Globus pallidus (tissue), 1 donor: ENCODE measurements around the gene VPS25.
A peak's percentile ranks its signal among the peaks of the same experiment; 100 is the strongest.
"Not testable (repeated sequence)": the region's sequence is repeated elsewhere in the genome, so short reads cannot be mapped to it uniquely, and the experiment has no call there.

ENCODE experiments used
- DNase-seq: peaks from one replicate; pipeline ENCODE4 v3.0.0-alpha.2; 2015; ENCODE audit warnings: low spot score

The VPS25 gene

DNA sequence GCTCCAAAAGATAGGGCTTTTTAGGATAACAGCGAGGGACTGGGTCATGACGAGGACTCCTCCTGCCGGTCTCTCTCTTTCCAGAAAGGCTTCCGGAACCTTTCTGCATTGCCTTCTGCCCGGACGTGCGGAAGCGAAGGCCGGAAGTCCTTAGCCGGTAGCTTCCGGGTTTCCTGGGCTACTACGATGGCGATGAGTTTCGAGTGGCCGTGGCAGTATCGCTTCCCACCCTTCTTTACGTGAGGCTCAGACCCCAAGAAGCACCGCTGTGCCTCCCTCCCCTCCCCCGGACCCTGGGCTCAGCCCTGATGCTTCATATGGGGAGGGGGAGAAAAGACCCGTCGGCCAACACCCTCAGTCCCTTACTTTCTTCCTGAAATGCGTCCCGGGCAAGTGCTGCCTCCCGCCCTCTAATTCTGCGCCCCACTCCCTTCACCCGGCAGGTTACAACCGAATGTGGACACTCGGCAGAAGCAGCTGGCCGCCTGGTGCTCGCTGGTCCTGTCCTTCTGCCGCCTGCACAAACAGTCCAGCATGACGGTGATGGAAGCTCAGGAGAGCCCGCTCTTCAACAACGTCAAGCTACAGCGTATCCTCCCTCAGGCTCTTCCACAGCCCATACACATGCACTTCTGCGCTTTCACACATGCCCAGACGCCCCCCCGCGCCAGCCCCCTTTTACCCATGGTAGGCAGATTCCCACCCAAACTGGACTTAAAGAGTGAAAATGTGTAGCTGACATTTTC, at the start of gene VPS25:
Gene VPS25, plus strand, starts transcription at position 160 of the 746 bp plus-strand sequence. Its CDS starts 27 bp downstream, at position 187.
- peak; percentile 83 for DNase-seq

- DNase-seq: no peak
Observed at GRCh38 chr17:42723636-42724035, 49.6 kb upstream of the VPS25 start.

GRCh38 chr17:42725143-42725542, 48.1 kb upstream of the VPS25 start:
- no peak for DNase-seq

DNA sequence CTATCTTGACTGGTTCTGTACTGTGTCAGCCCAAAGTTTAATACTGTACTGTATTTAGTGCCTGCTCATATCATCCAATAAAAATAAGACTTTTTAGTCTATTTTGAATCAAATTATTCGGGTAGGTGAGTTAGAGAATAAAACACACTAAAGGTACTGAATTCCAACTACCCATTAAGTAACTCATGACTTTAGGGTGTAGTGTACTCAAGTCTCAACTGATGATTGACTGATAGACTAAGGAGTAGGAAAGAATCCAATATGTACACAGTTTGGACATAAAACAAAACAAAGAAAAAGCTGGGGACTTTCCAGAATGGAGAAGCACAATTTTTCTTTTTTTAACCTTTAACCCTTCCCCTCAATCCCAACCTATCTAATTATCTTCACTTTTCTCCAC, 32.5 kb upstream of the VPS25 start:
- DNase-seq: no peak

- DNase-seq: not testable (repeated sequence)
Observed at GRCh38 chr17:42742916-42743315, 30.3 kb upstream of the VPS25 start.

- no peak for DNase-seq
Observed at GRCh38 chr17:42743595-42744282, 29.5 kb upstream of the VPS25 start.

DNA sequence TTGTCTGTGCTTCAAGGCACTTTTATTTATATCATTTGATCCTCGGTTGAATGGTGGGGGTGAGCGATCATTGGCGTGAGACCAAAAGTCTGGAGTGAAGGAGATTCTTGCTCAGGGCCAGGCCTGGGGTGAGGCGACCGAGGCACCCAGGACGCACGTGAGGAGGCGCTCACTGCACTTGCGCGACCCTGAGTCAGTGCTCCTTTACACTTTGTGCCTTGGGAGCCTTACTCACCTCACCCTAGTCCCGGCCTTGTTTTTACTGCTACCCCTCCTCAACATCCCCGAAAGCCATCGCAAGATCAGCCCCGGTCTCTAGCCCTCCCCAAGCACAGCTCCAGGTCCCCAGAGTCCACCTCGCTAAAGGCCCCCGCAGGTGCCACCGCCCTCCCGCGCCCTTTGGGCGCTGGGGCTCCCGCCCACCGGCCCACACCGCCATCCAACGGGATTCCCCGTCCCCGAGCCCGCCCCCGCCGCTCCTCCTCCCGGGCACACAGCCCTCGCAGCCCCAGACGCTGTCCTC, 28.9 kb upstream of the VPS25 start:
- peak; percentile 57 for DNase-seq

DNA sequence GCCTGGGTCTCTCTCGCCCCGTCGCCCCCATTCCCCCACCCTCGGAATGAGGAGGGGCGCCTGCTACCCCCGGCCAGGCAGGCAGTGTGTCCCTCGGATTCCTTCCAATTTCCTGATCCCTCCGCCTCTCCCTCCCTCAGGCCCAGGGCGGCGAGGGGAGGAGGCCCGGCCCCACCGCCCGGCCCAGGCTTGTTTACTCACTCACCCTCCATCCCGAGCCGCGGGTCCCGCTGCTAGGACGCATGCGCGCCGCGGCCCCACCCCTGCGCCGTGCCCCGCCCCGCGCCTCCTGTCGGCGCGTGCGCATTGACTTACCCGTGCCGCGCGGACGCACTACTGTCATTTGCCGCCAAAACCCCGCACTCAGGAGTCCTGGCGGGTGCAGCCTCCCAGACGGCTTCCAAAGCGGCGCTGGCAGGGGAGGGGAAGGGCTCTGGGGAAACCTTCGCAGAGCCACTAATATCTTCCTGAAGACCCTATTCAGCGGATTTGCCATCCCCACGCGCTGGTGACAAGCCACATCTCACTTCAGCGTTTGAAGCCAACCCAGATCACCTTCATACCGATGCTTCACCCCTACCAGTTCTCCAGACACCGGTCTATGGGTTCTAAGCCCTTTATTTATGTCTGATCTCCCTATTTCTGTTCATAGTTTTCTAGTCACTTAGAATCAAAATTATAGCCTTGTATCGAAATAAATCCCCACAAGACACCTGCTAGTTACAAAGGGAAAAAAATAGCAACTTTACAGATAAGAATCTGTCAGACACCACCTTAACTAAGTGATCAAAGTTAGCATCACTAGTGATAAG, 28.2 kb upstream of the VPS25 start, which contains the start of gene EZH1:
Gene EZH1, minus strand, starts transcription at position 235 of the 812 bp plus-strand sequence. CDS start 16,099 bp downstream, outside the sequence.
- peak; percentile 89 for DNase-seq

- no peak for DNase-seq
Observed at GRCh38 chr17:42748202-42748907, 24.9 kb upstream of the VPS25 start.

- DNase-seq: peak; percentile 42
Observed at GRCh38 chr17:42748908-42749798, 24.1 kb upstream of the VPS25 start.

DNA sequence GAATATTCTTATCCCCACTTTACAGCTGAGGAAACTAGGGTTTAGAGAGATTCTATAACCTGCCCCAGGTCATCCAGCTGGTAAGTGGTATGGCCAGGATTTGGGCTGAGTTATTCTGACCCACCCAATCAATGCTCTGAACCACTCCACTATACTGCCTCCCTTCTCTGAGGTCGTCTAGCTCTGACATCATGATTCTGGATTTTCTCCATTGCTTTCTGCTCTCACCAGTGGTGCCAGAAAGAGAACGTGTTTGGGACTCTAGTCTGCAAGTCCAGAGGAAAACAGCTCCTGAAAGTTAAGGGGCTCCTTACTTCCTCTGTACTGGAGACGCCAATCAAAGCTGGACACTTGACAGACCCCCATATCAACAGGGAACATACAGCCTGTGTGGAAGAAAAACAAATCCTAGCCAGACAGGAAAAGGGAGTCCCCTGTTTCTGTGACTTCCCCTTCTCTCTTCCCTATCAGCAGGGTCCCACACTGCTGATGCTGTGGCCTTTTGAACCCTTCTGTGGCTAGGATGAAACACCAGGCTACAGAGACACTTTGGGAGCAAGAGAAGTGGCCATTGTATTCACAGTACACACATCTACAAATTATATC, 22.4 kb upstream of the VPS25 start:
- DNase-seq: no peak

GRCh38 chr17:42751628-42752027, 21.6 kb upstream of the VPS25 start:
- DNase-seq: no peak

- DNase-seq: no peak
Observed at GRCh38 chr17:42754782-42755181, 18.5 kb upstream of the VPS25 start.

GRCh38 chr17:42759982-42760651, 13.1 kb upstream of the VPS25 start:
- DNase-seq: no peak

DNA sequence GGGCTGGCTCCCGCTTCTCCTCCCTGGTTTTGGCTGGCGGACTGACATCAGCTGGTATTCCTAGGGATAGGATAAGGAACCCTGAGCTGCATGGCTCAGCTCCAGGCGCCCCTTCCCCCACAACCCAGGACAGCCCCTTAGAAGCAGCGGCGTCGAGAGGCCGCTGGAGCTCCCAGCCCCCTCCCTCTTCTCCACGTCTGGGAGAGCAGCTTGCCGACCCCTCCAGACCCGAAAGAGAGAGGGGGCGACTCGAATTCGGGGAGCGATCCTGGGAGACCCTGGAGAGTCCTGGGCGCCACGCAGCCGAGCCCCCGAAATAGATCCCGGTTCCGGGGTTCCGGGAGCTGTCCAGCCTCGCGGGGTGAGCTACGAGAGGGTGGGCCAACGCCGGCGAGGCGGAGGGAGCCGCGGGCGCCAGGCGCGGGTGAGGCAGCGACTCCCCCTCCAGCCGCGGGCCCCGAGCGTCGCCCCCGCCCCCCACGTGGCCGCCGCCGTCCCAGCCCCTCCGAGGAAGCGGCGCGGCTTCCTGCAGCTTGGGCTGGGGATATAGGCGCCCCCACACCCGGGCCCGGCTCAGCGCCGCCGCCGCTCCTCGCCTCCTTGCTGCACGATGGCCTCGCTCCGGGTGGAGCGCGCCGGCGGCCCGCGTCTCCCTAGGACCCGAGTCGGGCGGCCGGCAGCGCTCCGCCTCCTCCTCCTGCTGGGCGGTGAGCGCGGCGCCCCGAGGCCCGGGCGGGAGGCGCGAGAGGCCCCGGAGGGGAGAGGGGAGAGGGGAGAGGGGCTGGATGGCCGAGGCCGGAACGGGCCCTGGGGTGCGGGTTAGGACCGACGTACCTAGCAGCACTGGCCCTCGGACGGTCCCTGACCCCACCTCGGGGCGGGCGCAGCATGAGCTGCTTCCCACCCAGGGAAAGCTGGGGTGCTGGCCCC, 12.3 kb upstream of the VPS25 start, which contains the start of gene RAMP2:
Gene RAMP2, plus strand, starts transcription at position 576 of the 930 bp plus-strand sequence. Its CDS starts 35 bp downstream, at position 611.
- no peak for DNase-seq

DNA sequence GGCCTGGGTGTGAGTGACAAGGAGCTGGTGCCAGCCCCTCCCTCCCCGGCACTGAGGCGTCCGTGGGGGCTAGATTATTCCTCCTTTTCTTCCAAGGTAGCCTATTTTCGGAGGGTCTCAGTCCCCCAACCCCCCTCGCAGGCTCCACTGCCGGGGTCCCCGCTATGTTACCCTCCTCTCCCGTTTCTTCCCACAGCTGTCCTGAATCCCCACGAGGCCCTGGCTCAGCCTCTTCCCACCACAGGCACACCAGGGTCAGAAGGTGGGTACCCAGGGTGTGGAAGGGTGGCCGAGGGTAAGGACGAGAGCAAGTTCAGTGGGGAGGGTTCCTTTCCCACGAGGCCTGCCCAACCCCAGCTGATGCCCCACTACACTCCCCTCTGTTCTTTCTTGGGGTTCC, 11.6 kb upstream of the VPS25 start:
- DNase-seq: no peak

DNA sequence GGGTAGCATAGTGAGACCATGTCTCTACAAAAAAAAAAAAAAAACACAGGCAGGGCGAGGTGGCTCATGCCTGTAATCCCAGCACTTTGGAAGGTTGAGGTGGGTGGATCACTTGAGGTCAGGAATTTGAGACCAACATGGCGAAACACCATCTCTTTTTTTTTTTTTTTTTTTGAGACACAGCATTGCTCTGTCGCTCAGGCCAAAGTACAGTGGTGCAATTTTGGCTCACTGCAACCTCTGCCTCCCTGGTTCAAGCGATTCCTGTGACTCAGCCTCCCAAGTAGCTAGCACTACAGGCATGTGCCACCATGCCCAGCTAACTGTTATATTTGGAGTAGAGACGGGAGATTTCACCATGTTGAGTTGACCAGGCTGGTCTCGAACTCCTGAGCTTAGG, 7.1 kb upstream of the VPS25 start:
- DNase-seq: no peak

GRCh38 chr17:42767512-42767911, 5.7 kb upstream of the VPS25 start:
- DNase-seq: no peak
